Measurements from ENCODE around the gene MYO1D. TPM values are rescaled to one million over a fixed set of nuclear protein-coding genes. Genes with fewer than 3 reads are reported as not detected.
A peak's percentile ranks its signal among the peaks of the same experiment; 100 is the strongest.
"Not testable (repeated sequence)": the region's sequence is repeated elsewhere in the genome, so short reads cannot be mapped to it uniquely, and the experiment has no call there.

Gene MYO1D
- total RNA-seq, 1 experiment from 2014 or later = 2.3 TPM

GRCh38 chr17:32453370-32453769 lies 423.6 kb downstream of the MYO1D start:
- Histone ChIP-seq H3K4me1 (no peaks in the 10 kb centered on the region), H3K27me3 (no peaks in the 10 kb centered on the region), H3K36me3 (peaks cover 96% of the 10 kb centered on the region), H3K27ac (no peak overlapping the region), H3K4me3 (no peak overlapping the region), H3K9me3 (replicated peaks) (no peaks in the 10 kb centered on the region; the same call in 1 of the 2 replicates)
- DNase-seq = no peak

- H3K4me3 ChIP-seq = no peak overlapping the region
- no peaks in the 10 kb centered on the region; the same call in 1 of the 2 replicates for H3K9me3 ChIP-seq (replicated peaks)
- no peaks in the 10 kb centered on the region for H3K27me3 ChIP-seq
- DNase-seq = no peak
- peaks cover 95% of the 10 kb centered on the region for H3K36me3 ChIP-seq
- H3K4me1 ChIP-seq = no peaks in the 10 kb centered on the region
- no peak overlapping the region for H3K27ac ChIP-seq
These were observed 424.6 kb downstream of the MYO1D start for GRCh38 chr17:32452281-32452680.

- Histone ChIP-seq H3K36me3 (peaks cover 95% of the 10 kb centered on the region), H3K9me3 (replicated peaks) (no peaks in the 10 kb centered on the region; the same call in 1 of the 2 replicates), H3K27me3 (no peaks in the 10 kb centered on the region), H3K4me1 (0 out of 2 replicates have a peak, but pooled peaks cover 3% of the 10 kb centered on the region), H3K27ac (no peak overlapping the region), H3K4me3 (no peak overlapping the region)
- no peak for DNase-seq
These were observed 425.0 kb downstream of the MYO1D start for GRCh38 chr17:32451879-32452278.

GRCh38 chr17:32450379-32450778 lies 426.5 kb downstream of the MYO1D start:
- not testable (repeated sequence) for H3K27ac ChIP-seq; H3K27me3 ChIP-seq; H3K9me3 ChIP-seq (replicated peaks); DNase-seq; H3K4me3 ChIP-seq; H3K4me1 ChIP-seq
- H3K36me3 ChIP-seq = peaks cover 81% of the 10 kb centered on the region

GRCh38 chr17:32449963-32450362 lies 427.0 kb downstream of the MYO1D start:
- H3K36me3 ChIP-seq = peaks cover 77% of the 10 kb centered on the region
- no peak for DNase-seq
- H3K27me3 ChIP-seq = no peaks in the 10 kb centered on the region

GRCh38 chr17:32446949-32447348 lies 430.0 kb downstream of the MYO1D start:
- no peak overlapping the region for H3K27ac ChIP-seq
- no peaks in the 10 kb centered on the region for H3K27me3 ChIP-seq
- H3K4me1 ChIP-seq = peaks cover 10% of the 10 kb centered on the region; the same call in 1 of the 2 replicates
- DNase-seq = no peak
- H3K36me3 ChIP-seq = peaks cover 47% of the 10 kb centered on the region
- H3K9me3 ChIP-seq (replicated peaks) = no peaks in the 10 kb centered on the region
- no peak overlapping the region for H3K4me3 ChIP-seq

More at GRCh38 chr17:32449963-32450362, 427.0 kb downstream of the MYO1D start:
- peaks cover 10% of the 10 kb centered on the region; the same call in 1 of the 2 replicates for H3K4me1 ChIP-seq
- H3K9me3 ChIP-seq (replicated peaks) = no peaks in the 10 kb centered on the region; the same call in 1 of the 2 replicates
- no peak overlapping the region for H3K27ac ChIP-seq
- no peak overlapping the region for H3K4me3 ChIP-seq

- Histone ChIP-seq H3K4me1 (peaks cover 10% of the 10 kb centered on the region; the same call in 1 of the 2 replicates), H3K9me3 (replicated peaks) (no peaks in the 10 kb centered on the region), H3K27me3 (no peaks in the 10 kb centered on the region), H3K36me3 (peaks cover 37% of the 10 kb centered on the region), H3K4me3 (peak overlapping the region; percentile 95), H3K27ac (no peak overlapping the region)
- DNase-seq = no peak
These were observed 431.0 kb downstream of the MYO1D start for GRCh38 chr17:32445971-32446370.

- peaks cover 32% of the 10 kb centered on the region for H3K36me3 ChIP-seq
- H3K4me3 ChIP-seq = peak overlapping the region; percentile 95
- no peak for DNase-seq
- no peaks in the 10 kb centered on the region for H3K9me3 ChIP-seq (replicated peaks)
- peak overlapping the region; percentile 89; the same call in 1 of the 2 replicates for H3K27ac ChIP-seq
- H3K27me3 ChIP-seq = no peaks in the 10 kb centered on the region
- H3K4me1 ChIP-seq = peaks cover 10% of the 10 kb centered on the region; the same call in 1 of the 2 replicates
These were observed 431.4 kb downstream of the MYO1D start for GRCh38 chr17:32445497-32445896.

- DNase-seq = peak; percentile 37 to 55
- Histone ChIP-seq H3K36me3 (peaks cover 30% of the 10 kb centered on the region), H3K27ac (peak overlapping the region; percentile 89), H3K27me3 (no peaks in the 10 kb centered on the region), H3K4me3 (peak overlapping the region; percentile 95), H3K9me3 (replicated peaks) (no peaks in the 10 kb centered on the region), H3K4me1 (peaks cover 10% of the 10 kb centered on the region; the same call in 1 of the 2 replicates)
These were observed 431.9 kb downstream of the MYO1D start for GRCh38 chr17:32445074-32445415.

- Histone ChIP-seq H3K36me3 (peaks cover 25% of the 10 kb centered on the region), H3K4me1 (peaks cover 10% of the 10 kb centered on the region; the same call in 1 of the 2 replicates), H3K27ac (peak within 1 kb of the TSS; percentile 89), H3K27me3 (no peaks in the 10 kb centered on the region), H3K9me3 (replicated peaks) (no peaks in the 10 kb centered on the region), H3K4me3 (peak within 1 kb of the TSS; percentile 95)
- DNase-seq = peak; percentile 99
These were observed 432.4 kb downstream of the MYO1D start, which contains the start of gene PSMD11 for GRCh38 chr17:32444301-32445073. Gene PSMD11 (plus strand): TSS chr17:32444510. CDS start chr17:32444524, 14 bp downstream.

GRCh38 chr17:32443827-32444300 lies 433.1 kb downstream of the MYO1D start:
- H3K4me1 ChIP-seq = peaks cover 10% of the 10 kb centered on the region; the same call in 1 of the 2 replicates
- peaks cover 19% of the 10 kb centered on the region for H3K36me3 ChIP-seq
- H3K27me3 ChIP-seq = no peaks in the 10 kb centered on the region
- DNase-seq = no peak
- peak overlapping the region; percentile 95 for H3K4me3 ChIP-seq
- H3K9me3 ChIP-seq (replicated peaks) = no peaks in the 10 kb centered on the region
- no peak overlapping the region for H3K27ac ChIP-seq

Other genes starting within 250 kb of the MYO1D start
- 68.6 and 71.8 TPM in 2 replicates for gene TMEM98, start 51.0 kb upstream of the MYO1D start, total RNA-seq (2014; rRNA removed; shearing (Covaris generic))
- gene SPACA3, start 114.7 kb upstream of the MYO1D start, total RNA-seq (2014; rRNA removed; shearing (Covaris generic)) = not detected in 2 replicates

Data from SJCRH30 (cell line).